GM18907 (cell line): ENCODE results near the gene BACE2.

Source experiments
- ATAC-seq: cut with Tn5 transposase; IDR thresholded peaks from one replicate; pipeline ENCODE4 v1.9.1; 2021; ENCODE audit warnings: mild to moderate bottlenecking, moderate library complexity; ENCODE audit not compliant: unreplicated experiment

Gene BACE2

GRCh38 chr21:41317063-41317392, 149.1 kb downstream of the BACE2 start:
- ATAC-seq: no peak

- ATAC-seq: no peak
These were observed 149.5 kb downstream of the BACE2 start for GRCh38 chr21:41317458-41317857.

- no peak for ATAC-seq
These were observed 150.3 kb downstream of the BACE2 start for GRCh38 chr21:41318218-41318617.

- ATAC-seq: no peak
These were observed 151.3 kb downstream of the BACE2 start for GRCh38 chr21:41319273-41319672.

- ATAC-seq: no peak
These were observed 153.4 kb downstream of the BACE2 start for GRCh38 chr21:41321211-41321907.

- ATAC-seq: no peak
These were observed 154.0 kb downstream of the BACE2 start for GRCh38 chr21:41321908-41322495.

- no peak for ATAC-seq
These were observed 154.8 kb downstream of the BACE2 start for GRCh38 chr21:41322496-41323382.

- ATAC-seq: no peak
These were observed 157.4 kb downstream of the BACE2 start for GRCh38 chr21:41325138-41325912.

GRCh38 chr21:41326414-41327080, 158.6 kb downstream of the BACE2 start:
- no peak for ATAC-seq

- no peak for ATAC-seq
These were observed 159.8 kb downstream of the BACE2 start for GRCh38 chr21:41327753-41328152.

- ATAC-seq: no peak
These were observed 161.0 kb downstream of the BACE2 start for GRCh38 chr21:41328660-41329607.
